Erythroblast (primary cell): ENCODE results near the gene SALL3.

Experiments
- GATA1 ChIP-seq: IDR thresholded peaks from 2 replicates; pipeline ENCODE4 v1.6.1; 2011; ENCODE audit warnings: low read depth, mild to moderate bottlenecking, control low read depth, low read length, moderate library complexity
- POLR2A ChIP-seq: IDR thresholded peaks from 2 replicates; pipeline ENCODE4 v1.6.1; 2011; ENCODE audit warnings: mild to moderate bottlenecking, low read length

- TF ChIP-seq POLR2A: no peak
- no peak for TF ChIP-seq GATA1
Measured at GRCh38 chr18:78979056-78979729, 425 bp upstream of the SALL3 start.
